RWPE2 (cell line): ENCODE results near the gene ATG7.

Experiments
- ATAC-seq: fragments of 200-7000 bp; cut with Tn5 transposase; 3 replicates; pipeline ENCODE4 v1.9.1; 2021; ENCODE audit warnings: low read depth
- DNase-seq: peaks from one replicate; pipeline ENCODE4 v3.0.0-alpha.2; 2020; ENCODE audit warnings: low spot score
- H3K27ac ChIP-seq: fragments of 450-650 bp; 2 replicates; pipeline ENCODE4 v1.5.1; 2017; ENCODE audit warnings: mild to moderate bottlenecking; ENCODE audit not compliant: poor library complexity, severe bottlenecking
- H3K27me3 ChIP-seq: fragments of 250-450 bp; sonication (Bioruptor Pico); 2 replicates; pipeline ENCODE4 v1.5.1; 2021; ENCODE audit warnings: mild to moderate bottlenecking, moderate library complexity; ENCODE audit not compliant: insufficient read depth, poor library complexity, severe bottlenecking
- H3K36me3 ChIP-seq: fragments of 250-450 bp; sonication (Bioruptor Pico); 2 replicates; pipeline ENCODE4 v1.5.1; 2020; ENCODE audit warnings: low read depth, mild to moderate bottlenecking, moderate library complexity
- H3K4me1 ChIP-seq: fragments of 250-450 bp; sonication (Bioruptor Pico); 2 replicates; pipeline ENCODE4 v1.5.1; 2021; ENCODE audit warnings: mild to moderate bottlenecking, moderate library complexity; ENCODE audit not compliant: insufficient read depth, poor library complexity, severe bottlenecking
- H3K4me3 ChIP-seq: fragments of 250-450 bp; sonication (Bioruptor Pico); 2 replicates; pipeline ENCODE4 v1.5.1; 2021; ENCODE audit warnings: mild to moderate bottlenecking, moderate library complexity; ENCODE audit not compliant: severe bottlenecking
- H3K9me3 ChIP-seq: fragments of 250-450 bp; sonication (Bioruptor Pico); 2 replicates; pipeline ENCODE4 v1.5.1; 2021; ENCODE audit warnings: mild to moderate bottlenecking, moderate library complexity; ENCODE audit not compliant: severe bottlenecking
- TF ChIP-seq, protein P1 (sequence below): fragments of 450-650 bp; IDR thresholded peaks from one replicate; pipeline ENCODE4 v1.5.1; 2017; ENCODE audit warnings: mild to moderate bottlenecking, moderate library complexity; ENCODE audit not compliant: poor library complexity, severe bottlenecking

Gene ATG7

DNA sequence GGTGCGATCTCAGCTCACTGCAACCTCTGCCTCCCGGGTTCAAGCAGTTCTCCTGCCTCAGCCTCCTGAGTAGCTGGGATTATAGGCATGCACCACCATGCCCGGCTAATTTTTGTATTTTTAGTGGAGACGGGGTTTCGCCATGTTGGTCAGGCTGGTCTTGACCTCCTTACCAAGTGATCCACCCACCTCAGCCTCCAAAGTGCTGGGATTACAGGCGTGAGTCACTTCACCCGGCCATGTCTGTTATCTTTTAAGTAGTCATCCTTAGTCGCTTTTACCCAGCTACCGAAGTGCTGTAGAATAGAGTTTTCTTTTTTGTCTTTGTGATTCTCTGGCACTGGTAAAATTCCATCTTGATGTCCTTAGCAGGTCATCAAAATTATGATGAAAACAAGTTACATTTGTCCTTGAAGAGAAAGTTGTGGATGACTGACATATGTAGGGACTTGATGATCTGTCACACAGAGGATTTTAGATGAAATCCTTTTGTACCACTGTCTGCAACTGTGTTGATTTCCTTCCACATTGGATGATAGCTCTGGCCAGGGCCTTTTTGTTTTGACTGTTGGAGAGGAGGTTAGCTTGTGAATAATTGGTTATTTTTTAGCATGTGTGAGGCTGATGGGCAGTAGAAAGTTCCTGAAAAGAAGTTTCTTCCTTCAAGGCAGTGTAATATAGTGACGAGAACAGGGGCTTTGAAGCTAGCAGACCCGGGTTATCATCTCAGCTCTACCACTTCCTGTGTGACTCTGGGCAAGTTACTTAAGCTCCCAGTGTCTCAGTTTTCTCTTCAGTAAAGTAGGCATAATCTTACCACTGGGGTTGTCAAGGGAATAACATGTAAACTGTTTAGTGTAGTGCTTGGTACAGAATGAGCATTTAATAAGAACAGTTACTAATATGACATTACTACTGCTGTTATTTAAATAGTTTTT lies 18.8 kb downstream of the ATG7 start:
- no peak for ATAC-seq
- Histone ChIP-seq H3K4me3 (no peak overlapping the region), H3K27ac (peak overlapping the region; percentile 100), H3K36me3 (peaks cover 7% of the 10 kb centered on the region; the same call in 1 of the 2 replicates), H3K27me3 (no peaks in the 10 kb centered on the region), H3K4me1 (peaks cover 48% of the 10 kb centered on the region), H3K9me3 (no peaks in the 10 kb centered on the region)
- DNase-seq = no peak
- TF ChIP-seq, protein P1, sequence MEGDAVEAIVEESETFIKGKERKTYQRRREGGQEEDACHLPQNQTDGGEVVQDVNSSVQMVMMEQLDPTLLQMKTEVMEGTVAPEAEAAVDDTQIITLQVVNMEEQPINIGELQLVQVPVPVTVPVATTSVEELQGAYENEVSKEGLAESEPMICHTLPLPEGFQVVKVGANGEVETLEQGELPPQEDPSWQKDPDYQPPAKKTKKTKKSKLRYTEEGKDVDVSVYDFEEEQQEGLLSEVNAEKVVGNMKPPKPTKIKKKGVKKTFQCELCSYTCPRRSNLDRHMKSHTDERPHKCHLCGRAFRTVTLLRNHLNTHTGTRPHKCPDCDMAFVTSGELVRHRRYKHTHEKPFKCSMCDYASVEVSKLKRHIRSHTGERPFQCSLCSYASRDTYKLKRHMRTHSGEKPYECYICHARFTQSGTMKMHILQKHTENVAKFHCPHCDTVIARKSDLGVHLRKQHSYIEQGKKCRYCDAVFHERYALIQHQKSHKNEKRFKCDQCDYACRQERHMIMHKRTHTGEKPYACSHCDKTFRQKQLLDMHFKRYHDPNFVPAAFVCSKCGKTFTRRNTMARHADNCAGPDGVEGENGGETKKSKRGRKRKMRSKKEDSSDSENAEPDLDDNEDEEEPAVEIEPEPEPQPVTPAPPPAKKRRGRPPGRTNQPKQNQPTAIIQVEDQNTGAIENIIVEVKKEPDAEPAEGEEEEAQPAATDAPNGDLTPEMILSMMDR = no peak

DNA sequence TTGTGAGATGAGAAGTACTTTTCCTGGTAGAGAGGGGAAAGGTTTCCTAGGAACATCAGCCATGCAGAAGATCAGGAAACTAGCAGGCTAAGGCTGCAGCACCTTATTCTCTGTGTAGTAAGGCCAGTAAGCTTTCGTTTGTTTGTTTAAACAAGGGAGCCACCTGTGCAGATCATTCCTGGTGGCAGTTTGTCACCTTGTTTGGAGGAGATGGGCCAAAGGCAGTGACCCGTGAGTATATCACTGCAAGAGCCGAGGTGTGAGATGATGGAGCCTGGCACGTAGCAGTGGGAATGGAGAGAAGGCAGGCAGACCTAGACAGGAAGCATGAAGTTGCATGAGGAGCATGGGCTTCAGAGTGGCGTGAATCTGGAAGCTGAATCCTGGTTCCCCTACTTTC lies 19.6 kb downstream of the ATG7 start:
- DNase-seq = no peak
- no peak for ATAC-seq
- no peaks in the 10 kb centered on the region for H3K9me3 ChIP-seq
- H3K27me3 ChIP-seq = no peaks in the 10 kb centered on the region
- peaks cover 46% of the 10 kb centered on the region for H3K4me1 ChIP-seq
- H3K4me3 ChIP-seq = no peak overlapping the region
- TF ChIP-seq, protein P1 = no peak
- peak overlapping the region; percentile 100 for H3K27ac ChIP-seq
- H3K36me3 ChIP-seq = peaks cover 10% of the 10 kb centered on the region; the same call in 1 of the 2 replicates

DNA sequence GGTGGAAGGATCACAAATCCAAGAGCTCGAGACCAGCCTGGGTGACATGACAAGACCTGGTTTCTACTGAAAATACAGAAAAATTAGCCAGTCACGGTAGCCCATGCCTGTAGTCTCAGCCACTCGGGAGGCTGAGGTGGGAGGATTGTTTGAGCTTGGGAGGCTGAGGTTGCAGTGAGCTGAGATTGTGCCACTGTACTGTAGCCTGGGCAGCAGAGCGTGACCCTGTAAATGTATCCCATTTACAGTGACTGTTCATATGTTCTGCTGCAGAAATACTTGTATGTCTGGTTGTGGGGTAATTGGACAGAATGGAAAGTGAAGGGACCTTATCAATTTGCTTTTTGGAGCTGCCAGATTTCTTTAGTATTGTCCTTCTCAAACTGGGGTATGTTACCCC lies 24.9 kb downstream of the ATG7 start:
- H3K36me3 ChIP-seq = peaks cover 47% of the 10 kb centered on the region
- no peak overlapping the region for H3K4me3 ChIP-seq
- DNase-seq (no peak), ATAC-seq (no peak)
- H3K27ac ChIP-seq = no peak overlapping the region
- no peaks in the 10 kb centered on the region for H3K9me3 ChIP-seq
- TF ChIP-seq, protein P1 = no peak
- H3K4me1 ChIP-seq = no peaks in the 10 kb centered on the region
- H3K27me3 ChIP-seq = no peaks in the 10 kb centered on the region

DNA sequence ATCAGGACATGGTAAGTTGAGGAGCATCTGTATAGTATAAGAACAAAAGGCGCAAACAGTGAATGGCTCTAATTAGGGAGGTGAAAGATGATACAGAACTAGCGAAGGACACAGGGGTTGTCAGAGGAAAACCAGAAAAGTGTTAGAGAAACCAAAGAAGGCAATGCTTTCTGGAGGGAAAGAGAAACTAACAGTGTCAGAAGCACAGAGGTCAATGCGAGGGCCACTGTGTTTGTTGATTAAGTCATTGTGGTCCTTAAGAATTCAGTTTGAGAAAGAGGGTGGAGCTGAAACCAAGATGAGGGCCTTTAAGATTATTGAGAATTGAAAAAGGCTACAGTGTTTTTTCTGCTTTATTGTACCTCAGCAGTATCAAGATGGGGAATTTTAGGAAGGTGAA lies 28.8 kb downstream of the ATG7 start:
- TF ChIP-seq, protein P1 = no peak
- no peaks in the 10 kb centered on the region for H3K27me3 ChIP-seq
- H3K9me3 ChIP-seq = no peaks in the 10 kb centered on the region
- DNase-seq = no peak
- peaks cover 66% of the 10 kb centered on the region for H3K36me3 ChIP-seq
- H3K4me3 ChIP-seq = no peak overlapping the region
- no peaks in the 10 kb centered on the region for H3K4me1 ChIP-seq
- ATAC-seq = no peak
- H3K27ac ChIP-seq = no peak overlapping the region

DNA sequence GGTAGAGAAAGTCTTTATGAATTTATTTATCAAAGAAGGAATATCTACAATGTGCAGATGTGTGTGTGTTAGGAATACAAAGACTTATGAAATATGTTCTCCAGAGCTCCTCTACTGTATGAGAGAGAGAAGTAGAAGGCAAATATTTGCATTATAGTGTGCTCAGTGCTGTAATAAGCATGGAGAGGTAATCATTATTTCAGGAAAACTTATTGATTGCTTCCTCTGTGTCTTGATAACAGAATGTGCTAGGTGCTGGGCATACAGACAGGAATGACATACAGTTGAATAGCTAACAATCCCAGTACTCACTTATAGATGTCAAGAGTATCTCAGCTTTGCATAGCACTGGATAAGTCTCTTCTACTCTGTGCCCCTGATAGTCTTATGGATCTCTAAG lies 30.2 kb downstream of the ATG7 start:
- H3K4me3 ChIP-seq = no peak overlapping the region
- TF ChIP-seq, protein P1 = no peak
- H3K9me3 ChIP-seq = no peaks in the 10 kb centered on the region
- H3K36me3 ChIP-seq = peaks cover 67% of the 10 kb centered on the region
- H3K27me3 ChIP-seq = no peaks in the 10 kb centered on the region
- H3K27ac ChIP-seq = no peak overlapping the region
- no peaks in the 10 kb centered on the region for H3K4me1 ChIP-seq
- no peak for DNase-seq
- no peak for ATAC-seq
